Measurements from ENCODE around the gene HIRIP3. TPM values are rescaled to one million over a fixed set of nuclear protein-coding genes. Genes with fewer than 3 reads are reported as not detected.

Gene HIRIP3
- total and polyA plus RNA-seq, 8 donors = 1.8 to 14.8 (median 11.3) TPM

DNA sequence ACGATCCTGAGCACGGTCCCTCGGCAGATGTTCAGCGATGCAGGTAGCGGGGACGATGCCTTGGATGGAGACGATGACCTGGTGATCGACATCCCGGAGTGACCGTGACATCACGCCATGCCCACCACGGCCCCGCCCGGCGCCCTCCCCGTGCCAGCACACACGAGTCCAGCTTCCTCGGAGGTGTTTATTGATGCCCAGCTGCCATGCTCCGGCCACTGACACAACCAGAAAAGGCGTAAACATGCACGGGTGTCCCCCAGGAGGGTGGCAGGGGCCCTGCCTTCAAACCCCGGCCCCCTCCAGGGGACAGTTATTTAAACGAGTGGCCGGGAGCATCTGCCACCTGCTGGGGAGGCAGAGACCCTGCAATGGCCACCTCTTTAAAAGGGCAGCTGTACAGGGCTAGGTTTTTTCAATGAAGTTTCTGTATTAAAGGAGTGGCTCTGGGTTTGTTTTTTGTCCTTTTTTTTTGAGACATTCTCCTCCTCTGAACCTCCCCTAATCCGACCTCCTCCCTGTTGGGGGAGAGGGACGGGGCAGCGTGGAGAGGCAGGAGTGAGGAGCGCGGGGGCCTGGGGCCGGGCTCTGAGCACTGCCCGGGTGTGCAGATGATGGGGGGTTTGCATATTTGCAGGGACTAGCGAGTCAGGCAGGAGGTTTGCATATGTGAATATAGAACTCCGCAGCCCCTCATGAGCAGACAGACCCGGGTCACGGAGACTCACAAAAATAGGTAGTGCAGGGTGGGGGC lies 10.1 kb upstream of the HIRIP3 start:
- intact Hi-C loops (cut with DNase I; ENCODE audit: low total_unique reads) = no loop called here

DNA sequence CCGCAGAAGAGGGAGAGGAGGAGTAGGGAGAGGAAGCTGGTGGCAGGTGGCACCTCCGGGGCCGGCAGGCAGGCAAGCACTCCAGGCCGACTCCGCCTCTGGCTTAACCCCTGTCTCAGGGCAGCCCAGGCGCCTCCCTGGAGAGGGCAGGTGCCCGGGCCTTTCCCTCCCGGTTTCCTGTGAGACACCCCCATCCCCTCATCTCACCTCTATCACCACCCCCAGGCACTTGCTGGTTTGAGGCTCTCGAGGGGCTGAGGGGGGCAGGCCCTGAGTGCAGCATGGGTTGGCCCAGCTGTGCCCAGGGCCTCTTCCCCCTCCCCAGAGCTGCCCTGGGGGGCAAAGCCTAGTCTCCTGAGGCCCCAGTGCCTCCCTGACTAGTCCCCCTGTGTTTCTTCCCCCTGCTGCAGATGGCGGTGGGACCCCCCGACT lies 9.4 kb upstream of the HIRIP3 start:
- DNase-seq = peak in 1 of 2 donors; percentile 34
- Histone ChIP-seq H3K4me3 (no peak overlapping the region), H3K4me1 (peaks cover 9 to 22% (median 20%) of the 10 kb centered on the region in 4 donors), H3K27me3 (peaks cover 6 to 25% (median 9%) of the 10 kb centered on the region in 3 donors), H3K27ac (peak overlapping the region in 2 of 5 donors; percentile 16 to 26), H3K36me3 (peaks cover 0 to 44% (median 39%) of the 10 kb centered on the region in 4 donors), H3K9me3 (no peaks in the 10 kb centered on the region)
- WGBS, 5 donors = 26 to 59% (median 35%) methylated on average over 2 to 11 of the region's 11 CpGs
- TF ChIP-seq, protein P1, sequence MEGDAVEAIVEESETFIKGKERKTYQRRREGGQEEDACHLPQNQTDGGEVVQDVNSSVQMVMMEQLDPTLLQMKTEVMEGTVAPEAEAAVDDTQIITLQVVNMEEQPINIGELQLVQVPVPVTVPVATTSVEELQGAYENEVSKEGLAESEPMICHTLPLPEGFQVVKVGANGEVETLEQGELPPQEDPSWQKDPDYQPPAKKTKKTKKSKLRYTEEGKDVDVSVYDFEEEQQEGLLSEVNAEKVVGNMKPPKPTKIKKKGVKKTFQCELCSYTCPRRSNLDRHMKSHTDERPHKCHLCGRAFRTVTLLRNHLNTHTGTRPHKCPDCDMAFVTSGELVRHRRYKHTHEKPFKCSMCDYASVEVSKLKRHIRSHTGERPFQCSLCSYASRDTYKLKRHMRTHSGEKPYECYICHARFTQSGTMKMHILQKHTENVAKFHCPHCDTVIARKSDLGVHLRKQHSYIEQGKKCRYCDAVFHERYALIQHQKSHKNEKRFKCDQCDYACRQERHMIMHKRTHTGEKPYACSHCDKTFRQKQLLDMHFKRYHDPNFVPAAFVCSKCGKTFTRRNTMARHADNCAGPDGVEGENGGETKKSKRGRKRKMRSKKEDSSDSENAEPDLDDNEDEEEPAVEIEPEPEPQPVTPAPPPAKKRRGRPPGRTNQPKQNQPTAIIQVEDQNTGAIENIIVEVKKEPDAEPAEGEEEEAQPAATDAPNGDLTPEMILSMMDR (IDR thresholded peaks at IDR 0.05) = no peak
- TF ChIP-seq POLR2A (IDR thresholded peaks at IDR 0.05) (no peak), POLR2AphosphoS5 (IDR thresholded peaks at IDR 0.05) (no peak), EP300 (IDR thresholded peaks at IDR 0.05) (no peak)
- intact Hi-C loops (cut with DNase I; ENCODE audit: low total_unique reads) = no loop called here

More for the DNA sequence above, 10.1 kb upstream of the HIRIP3 start:
- Histone ChIP-seq H3K27ac (no peak overlapping the region), H3K4me1 (peaks cover 11 to 29% (median 26%) of the 10 kb centered on the region in 4 donors), H3K9me3 (no peaks in the 10 kb centered on the region), H3K27me3 (peaks cover 13 to 32% (median 16%) of the 10 kb centered on the region in 3 donors), H3K36me3 (peaks cover 0 to 37% (median 33%) of the 10 kb centered on the region in 4 donors), H3K4me3 (no peak overlapping the region)
- WGBS, 5 donors = 47 to 61% (median 55%) methylated on average over 12 to 35 of the region's 35 CpGs
- peak; percentile 32 to 69 for DNase-seq
- TF ChIP-seq, protein P1 (IDR thresholded peaks at IDR 0.05) = peak in 5 of 7 experiments; percentile 63 to 82 (median 78)
- no peak for TF ChIP-seq POLR2AphosphoS5 (IDR thresholded peaks at IDR 0.05)
- TF ChIP-seq EP300 (IDR thresholded peaks at IDR 0.05) = no peak
- no peak for TF ChIP-seq POLR2A (IDR thresholded peaks at IDR 0.05)

DNA sequence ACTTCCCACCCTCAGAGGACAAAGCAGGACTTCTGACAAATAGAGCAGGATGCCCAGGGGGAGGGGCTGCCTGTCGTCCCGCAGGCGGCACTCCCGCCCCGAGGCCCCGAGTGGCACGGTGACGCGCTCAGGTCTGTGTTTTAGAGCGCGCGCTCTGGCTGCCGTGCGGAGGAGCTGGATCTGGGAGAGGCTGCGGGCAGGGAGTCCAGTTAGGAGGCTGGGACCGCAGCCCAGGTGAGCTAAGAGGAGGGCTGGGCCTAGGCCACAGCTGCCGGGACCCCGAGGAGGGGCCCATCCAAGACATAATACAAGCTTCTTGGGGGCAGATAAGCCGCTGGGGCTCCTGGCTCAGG lies 9.0 kb upstream of the HIRIP3 start:
- H3K36me3 ChIP-seq = peaks cover 0 to 46% (median 42%) of the 10 kb centered on the region in 4 donors
- DNase-seq = peak in 1 of 2 donors; percentile 28
- H3K4me3 ChIP-seq = no peak overlapping the region
- 40 to 60% (median 45%) methylated on average over 1 to 19 of the region's 19 CpGs for WGBS, 5 donors
- peaks cover 9 to 20% (median 19%) of the 10 kb centered on the region in 4 donors for H3K4me1 ChIP-seq
- TF ChIP-seq POLR2A (IDR thresholded peaks at IDR 0.05) (no peak), POLR2AphosphoS5 (IDR thresholded peaks at IDR 0.05) (no peak), EP300 (IDR thresholded peaks at IDR 0.05) (no peak)
- TF ChIP-seq, protein P1 (IDR thresholded peaks at IDR 0.05) = no peak
- H3K9me3 ChIP-seq = no peaks in the 10 kb centered on the region
- intact Hi-C loops (cut with DNase I; ENCODE audit: low total_unique reads) = no loop called here
- H3K27me3 ChIP-seq = peaks cover 2 to 21% (median 5%) of the 10 kb centered on the region in 3 donors
- H3K27ac ChIP-seq = peak overlapping the region in 2 of 5 donors; percentile 16 to 26

DNA sequence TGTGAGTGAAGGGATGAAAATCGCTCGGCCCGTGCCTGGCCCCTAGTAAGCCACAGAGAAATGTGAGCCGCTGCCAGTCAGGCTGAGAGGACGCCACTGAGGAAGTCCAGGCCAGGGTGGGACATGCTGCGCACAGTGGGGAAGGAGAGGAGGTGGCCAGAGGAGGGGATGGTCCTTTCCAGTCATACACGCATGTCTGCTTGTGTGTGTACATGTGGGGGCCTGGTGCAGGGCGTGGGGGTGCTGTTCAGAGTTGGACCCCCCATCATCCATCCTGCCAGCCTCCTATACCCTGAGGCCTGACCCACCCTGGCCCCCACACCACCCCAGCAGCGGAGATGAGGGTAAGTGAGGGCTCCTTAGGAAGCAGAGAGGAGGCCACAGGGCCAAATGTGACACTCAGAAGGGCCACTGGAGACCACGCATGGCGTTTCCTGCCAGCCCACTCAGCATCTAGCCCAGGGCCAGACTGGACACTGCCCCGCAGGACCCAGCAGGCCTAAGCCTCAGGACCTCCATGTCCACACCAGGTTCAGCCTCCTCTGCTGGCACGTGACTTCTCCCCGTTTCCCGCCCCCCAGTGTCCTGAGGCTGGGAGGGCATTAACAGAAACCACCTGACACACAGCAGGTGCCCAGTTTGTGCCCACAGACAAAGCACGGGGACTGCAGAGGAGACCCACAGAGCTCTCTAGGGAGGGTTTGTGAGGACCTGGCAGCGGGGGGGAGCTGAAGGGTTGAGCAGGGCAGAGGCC lies 8.4 kb upstream of the HIRIP3 start:
- no peak overlapping the region for H3K27ac ChIP-seq
- intact Hi-C loops (cut with DNase I; ENCODE audit: low total_unique reads) = no loop called here

More for the DNA sequence above, 8.4 kb upstream of the HIRIP3 start:
- WGBS, 5 donors = 73 to 85% (median 79%) methylated on average over 13 to 17 of the region's 17 CpGs
- no peak for DNase-seq
- Histone ChIP-seq H3K4me3 (no peak overlapping the region), H3K27me3 (peaks cover 0 to 16% (median 0%) of the 10 kb centered on the region in 3 donors), H3K36me3 (peaks cover 0 to 52% (median 46%) of the 10 kb centered on the region in 4 donors), H3K9me3 (no peaks in the 10 kb centered on the region), H3K4me1 (peaks cover 9 to 20% (median 19%) of the 10 kb centered on the region in 4 donors)
- no peak for TF ChIP-seq EP300 (IDR thresholded peaks at IDR 0.05)
- no peak for TF ChIP-seq POLR2A (IDR thresholded peaks at IDR 0.05)
- TF ChIP-seq, protein P1 (IDR thresholded peaks at IDR 0.05) = no peak
- TF ChIP-seq POLR2AphosphoS5 (IDR thresholded peaks at IDR 0.05) = no peak

All from stomach (tissue), 9 donors.